H1 (cell line): ENCODE measurements around the gene DOCK1. TPM values are rescaled to one million over a fixed set of nuclear protein-coding genes. Genes with fewer than 3 reads are reported as not detected.

Experiments
- CTCF ChIA-PET: fragments of 300-600 bp; sonication (Branson Sonifier 250); formaldehyde crosslinking; loops from one replicate; lab custom pipeline; 2021; ENCODE audit not compliant: partially characterized antibody; lab: Charles Lee
- POLR2A ChIA-PET: fragments of 300-600 bp; sonication (Branson Sonifier 250); formaldehyde crosslinking; loops from one replicate; lab custom pipeline; 2021; ENCODE audit warnings: inconsistent platforms; ENCODE audit not compliant: partially characterized antibody; lab: Charles Lee
- DNase-seq, 2 experiments: peaks; one replicate each; pipeline versions ENCODE4 v3.0.0 to v3.0.0-alpha.2; 2010 to 2022; ENCODE audit warnings: low spot score in 2 of 2, low read depth in 1 of 2, mixed read lengths in 1 of 2
- FAIRE-seq: peaks from 2 replicates; lab custom pipeline; 2011; peaks lifted over from hg19 to GRCh38; lab: Jason Lieb, UNC
- H2AFZ ChIP-seq: 2 replicates; pipeline ENCODE4 v1.8.1; 2012; ENCODE audit warnings: low read length, inconsistent platforms
- H2AK5ac ChIP-seq: 2 replicates; pipeline ENCODE4 v1.6.1; 2013; ENCODE audit warnings: low read depth, low read length
- H2BK120ac ChIP-seq: replicated peaks from 2 replicates; pipeline ENCODE3; 2013; ENCODE audit warnings: low read depth, low read length, inconsistent platforms
- H2BK12ac ChIP-seq: 2 replicates; pipeline ENCODE4 v1.6.1; 2013; ENCODE audit warnings: low read depth, low read length
- H2BK15ac ChIP-seq: 2 replicates; pipeline ENCODE4 v1.6.1; 2013; ENCODE audit warnings: low read length
- H2BK20ac ChIP-seq: 2 replicates; pipeline ENCODE4 v1.6.1; 2013; ENCODE audit warnings: low read length
- H2BK5ac ChIP-seq: 2 replicates; pipeline ENCODE4 v1.6.1; 2013; ENCODE audit warnings: low read depth, low read length
- H3K14ac ChIP-seq: 2 replicates; pipeline ENCODE4 v1.6.1; 2013; ENCODE audit warnings: inconsistent platforms; ENCODE audit not compliant: insufficient read length
- H3K18ac ChIP-seq: 2 replicates; pipeline ENCODE4 v1.6.1; 2013; ENCODE audit warnings: low read length; ENCODE audit errors: extremely low read depth
- H3K23ac ChIP-seq: 2 replicates; pipeline ENCODE4 v1.6.1; 2013; ENCODE audit warnings: inconsistent platforms; ENCODE audit not compliant: insufficient read length
- H3K23me2 ChIP-seq: 2 replicates; pipeline ENCODE4 v1.6.1; 2013; ENCODE audit warnings: low read depth, low read length
- H3K27ac ChIP-seq: 2 replicates; pipeline ENCODE4 v1.6.1; 2011; ENCODE audit warnings: low read depth, low read length, inconsistent platforms
- H3K27me3 ChIP-seq, 4 experiments: replicated peaks in 1 of 4; 1 replicate in 1 of 4; 2 replicates in 3 of 4; pipeline versions ENCODE4 v1.6.1 to v1.8.1; 2011 to 2013; ENCODE audit warnings: low read length in 3 of 4, mild to moderate bottlenecking in 3 of 4, inconsistent platforms in 2 of 4, mixed read lengths in 2 of 4, moderate library complexity in 1 of 4; ENCODE audit not compliant: control insufficient read depth in 3 of 4, insufficient read depth in 3 of 4; ENCODE audit errors: extremely low read depth in 1 of 4
- H3K36me3 ChIP-seq, 4 experiments: 2 replicates each; pipeline versions ENCODE4 v1.6.1 to v1.8.1; 2011 to 2013; ENCODE audit warnings: mild to moderate bottlenecking in 4 of 4, low read length in 3 of 4, moderate library complexity in 2 of 4, control low read depth in 1 of 4, inconsistent platforms in 1 of 4; ENCODE audit not compliant: insufficient read depth in 4 of 4, control insufficient read depth in 2 of 4
- H3K4ac ChIP-seq: replicated peaks from 2 replicates; pipeline ENCODE3; 2013; ENCODE audit warnings: low read length, low read depth, mixed read lengths, inconsistent platforms; ENCODE audit not compliant: insufficient read length
- H3K4me1 ChIP-seq, 4 experiments: replicated peaks in 1 of 4; 1 replicate in 1 of 4; 2 replicates in 3 of 4; pipeline versions ENCODE4 v1.6.1 to v1.8.1; 2011 to 2013; ENCODE audit warnings: low read length in 3 of 4, inconsistent platforms in 2 of 4, mixed read lengths in 1 of 4; ENCODE audit not compliant: insufficient read depth in 4 of 4, control insufficient read depth in 3 of 4
- H3K4me2 ChIP-seq, 2 experiments: 2 replicates each; pipeline versions ENCODE4 v1.6.1 to v1.8.1; 2011 to 2013; ENCODE audit warnings: low read depth in 2 of 2, low read length in 2 of 2, control low read depth in 1 of 2, inconsistent platforms in 1 of 2, mild to moderate bottlenecking in 1 of 2; ENCODE audit not compliant: insufficient read depth in 1 of 2
- H3K4me3 ChIP-seq, 4 experiments: fragments of 200-600, 300-600 bp in 1 of 4; sonication (generic), shearing (Covaris generic), sonication (Bioruptor Twin) in 1 of 4; 2 replicates each; pipeline versions ENCODE4 v1.5.1 to v1.8.1; 2011 to 2016; ENCODE audit warnings: low read length in 4 of 4, low read depth in 3 of 4, control low read depth in 2 of 4, inconsistent platforms in 2 of 4, mild to moderate bottlenecking in 2 of 4, mixed read lengths in 1 of 4, moderate library complexity in 1 of 4; ENCODE audit not compliant: insufficient read depth in 2 of 4; ENCODE audit errors: extremely low read depth in 1 of 4
- H3K56ac ChIP-seq: replicated peaks from 2 replicates; pipeline ENCODE3; 2013; ENCODE audit warnings: low read depth, mild to moderate bottlenecking, mixed read lengths, low read length, inconsistent platforms; ENCODE audit not compliant: insufficient read length
- H3K79me1 ChIP-seq: 2 replicates; pipeline ENCODE4 v1.6.1; 2013; ENCODE audit warnings: low read depth, low read length, control low read depth
- H3K79me2 ChIP-seq, 2 experiments: 2 replicates each; pipeline versions ENCODE4 v1.6.1 to v1.8.1; 2012 to 2013; ENCODE audit warnings: low read length in 2 of 2, mild to moderate bottlenecking in 2 of 2, inconsistent platforms in 1 of 2; ENCODE audit not compliant: insufficient read depth in 2 of 2, control insufficient read depth in 1 of 2
- H3K9ac ChIP-seq, 4 experiments: replicated peaks in 1 of 4; 1 replicate in 1 of 4; 2 replicates in 3 of 4; pipeline versions ENCODE4 v1.6.1 to v1.8.1; 2011 to 2013; ENCODE audit warnings: low read depth in 3 of 4, low read length in 3 of 4, control low read depth in 2 of 4, mild to moderate bottlenecking in 2 of 4, moderate library complexity in 2 of 4, inconsistent platforms in 1 of 4; ENCODE audit errors: extremely low read depth in 1 of 4
- H3K9me3 ChIP-seq, 2 experiments: 2 replicates each; pipeline versions ENCODE4 v1.6.1 to v1.8.1; 2012 to 2013; ENCODE audit warnings: mild to moderate bottlenecking in 2 of 2, moderate library complexity in 2 of 2, control low read depth in 1 of 2, inconsistent platforms in 1 of 2, low read depth in 1 of 2, low read length in 1 of 2, mixed read lengths in 1 of 2; ENCODE audit not compliant: insufficient read depth in 2 of 2
- H4K20me1 ChIP-seq, 2 experiments: replicated peaks in 1 of 2; 2 replicates each; pipeline versions ENCODE3 to v1.8.1; 2011 to 2013; ENCODE audit warnings: inconsistent platforms in 2 of 2, low read length in 2 of 2, mild to moderate bottlenecking in 1 of 2; ENCODE audit not compliant: insufficient read depth in 2 of 2, control insufficient read depth in 1 of 2
- H4K5ac ChIP-seq: 2 replicates; pipeline ENCODE4 v1.6.1; 2013; ENCODE audit warnings: low read length, low read depth, mixed read lengths, inconsistent platforms; ENCODE audit not compliant: insufficient read length
- H4K8ac ChIP-seq: 2 replicates; pipeline ENCODE4 v1.8.0; 2013; ENCODE audit warnings: mild to moderate bottlenecking, moderate library complexity, low read length, inconsistent platforms; ENCODE audit not compliant: insufficient read depth; ENCODE audit errors: extremely low read depth
- H4K91ac ChIP-seq: replicated peaks from 2 replicates; pipeline ENCODE3; 2013; ENCODE audit warnings: low read length, mixed read lengths, inconsistent platforms; ENCODE audit not compliant: insufficient read length
- BRCA1 ChIP-seq: IDR thresholded peaks from 2 replicates; pipeline ENCODE4 v1.6.1; 2012; ENCODE audit warnings: low read depth, low read length, improper control_type of control experiment
- CTCF ChIP-seq, 3 experiments: IDR thresholded peaks; 1 replicate in 2 of 3; 2 replicates in 1 of 3; pipeline versions ENCODE4 v1.5.1 to v1.6.1; 2011; ENCODE audit warnings: low read length in 3 of 3, mild to moderate bottlenecking in 3 of 3, inconsistent platforms in 2 of 3, low read depth in 1 of 3, moderate library complexity in 1 of 3; ENCODE audit not compliant: insufficient read depth in 1 of 3; ENCODE audit errors: control extremely low read depth in 1 of 3
- HDAC6 ChIP-seq: IDR thresholded peaks from one replicate; pipeline ENCODE4 v1.7.1; 2012; ENCODE audit warnings: low read depth, mild to moderate bottlenecking, inconsistent platforms, low read length, moderate library complexity
- JUN ChIP-seq: IDR thresholded peaks from 2 replicates; pipeline ENCODE4 v1.6.1; 2011; ENCODE audit warnings: low read depth, mild to moderate bottlenecking, improper control_type of control experiment, low read length
- JUND ChIP-seq: IDR thresholded peaks from 2 replicates; pipeline ENCODE4 v1.6.1; 2011; ENCODE audit warnings: mild to moderate bottlenecking, improper control_type of control experiment, low read length
- SAP30 ChIP-seq: fragments of 300-600 bp; sonication (generic); IDR thresholded peaks from 2 replicates; pipeline ENCODE4 v1.7.1; 2012; ENCODE audit warnings: low read length, moderate library complexity, mild to moderate bottlenecking, inconsistent platforms; ENCODE audit not compliant: insufficient read depth, insufficient replicate concordance
- SIN3A ChIP-seq, 2 experiments: IDR thresholded peaks in 1 of 2; conservative IDR thresholded peaks in 1 of 2; 2 replicates each; pipeline ENCODE4 v1.6.1; 2011 to 2012; ENCODE audit warnings: low read length in 2 of 2, improper control_type of control experiment in 1 of 2, low read depth in 1 of 2, mild to moderate bottlenecking in 1 of 2
- SIX5 ChIP-seq: IDR thresholded peaks from 2 replicates; pipeline ENCODE4 v1.6.1; 2011; ENCODE audit warnings: mild to moderate bottlenecking, low read depth, low read length
- SP4 ChIP-seq: IDR thresholded peaks from 2 replicates; pipeline ENCODE4 v1.6.1; 2012; ENCODE audit warnings: low read length, inconsistent platforms
- TBP ChIP-seq: IDR thresholded peaks from 2 replicates; pipeline ENCODE4 v1.6.1; 2011; ENCODE audit warnings: low read depth, low read length, improper control_type of control experiment
- WGBS, 2 experiments: shearing (Covaris generic) in 1 of 2; methylation state at CpG; one replicate each; pipeline versions ENCODE4 v1.1.6 to v1.1.7; 2013 to 2015; ENCODE audit warnings: low lambda C conversion rate in 2 of 2, mixed read lengths in 2 of 2, inconsistent platforms in 1 of 2, low coverage in 1 of 2, missing lambda C conversion rate in 1 of 2; ENCODE audit not compliant: insufficient replicate concordance in 2 of 2, insufficient coverage in 1 of 2, insufficient read length in 1 of 2; ENCODE audit errors: extremely low coverage in 1 of 2, missing lambda C conversion rate in 1 of 2; 5-methylcytosine and 5-hydroxymethylcytosine counted together
- polyA plus RNA-seq, 7 experiments: library from polyadenylated mRNA; depleted of rRNA in 3 of 7; stranded (reverse) in 5 of 7; unstranded in 2 of 7; fragments of >200 nt in 5 of 7; fragments of 200-250 nt in 2 of 7; gene quantifications; 1 replicate in 5 of 7; 2 replicates in 1 of 7; 4 replicates in 1 of 7; pipeline versions ENCODE4 v1.2.1 to v1.2.3, GENCODE V29; 2011 to 2013; ENCODE audit warnings: missing spikeins in 2 of 7, mixed read lengths in 2 of 7
- total RNA-seq: library from RNA; stranded (reverse); fragmentation: NEBNext Ultra II Directional; extraction: Animal tissue kit (Norgen Biotek cat#: 25700); gene quantifications from 2 replicates; pipeline ENCODE4 v1.2.1, GENCODE V29; 2021

The DOCK1 gene
- total and polyA plus RNA-seq, 2 of the 8 experiments (the other 6 are each of a cell fraction or from before 2014, with no cell fraction given), result 11.6 to 53.0 TPM

- H3K14ac ChIP-seq, result no peak overlapping the region
- CTCF ChIA-PET, result interaction anchor here (2.2 kb wide), 1 partner anchor 19 kb away, joined by 4 read pairs; no protein-coding TSS in a partner anchor
- DNase-seq, result no peak
- TF ChIP-seq BRCA1 (no peak), SP4 (no peak), HDAC6 (no peak), SIX5 (no peak), TBP (no peak), CTCF (IDR thresholded peaks at IDR 0.05; ENCODE audit: control extremely low read depth in 1 of 3, insufficient read depth in 1 of 3, low read depth in 1 of 3, low read length in 3 of 3) (no peak), SAP30 (no peak), SIN3A (conservative IDR thresholded peaks at IDR 0.05 in 1 of 2, IDR thresholded peaks at IDR 0.05 in 1 of 2; ENCODE audit: low read depth in 1 of 2, low read length in 2 of 2) (no peak), JUND (no peak), JUN (no peak)
Observed at GRCh38 chr10:126895214-126895781, 9.9 kb upstream of the DOCK1 start.

More at GRCh38 chr10:126895214-126895781, 9.9 kb upstream of the DOCK1 start:
- no peak overlapping the region for H2BK20ac ChIP-seq
- H4K91ac ChIP-seq, result no peak overlapping the region
- no peaks in the 10 kb centered on the region; the same call in 1 of the 2 replicates for H3K79me1 ChIP-seq
- H3K4me2 ChIP-seq, result no peak overlapping the region
- no peak for FAIRE-seq
- H4K20me1 ChIP-seq, result peaks cover 0 to 4% of the 10 kb centered on the region in 2 experiments
- POLR2A ChIA-PET, result interaction anchor here (0.6 to 1.6 kb wide), 3 partner anchors 10 to 968 kb away, joined by 3 read pairs; partner anchors contain the start of gene DOCK1
- H3K9ac ChIP-seq, result no peak overlapping the region
- peaks cover 6% of the 10 kb centered on the region; the same call in 1 of the 2 replicates for H3K23me2 ChIP-seq
- H3K23ac ChIP-seq, result no peak overlapping the region
- H2BK12ac ChIP-seq, result peak overlapping the region; percentile 27; the same call in 1 of the 2 replicates
- no peak overlapping the region for H3K56ac ChIP-seq
- H2AK5ac ChIP-seq, result no peak overlapping the region
- no peak overlapping the region for H3K4ac ChIP-seq
- no peak overlapping the region for H3K18ac ChIP-seq
- H2BK15ac ChIP-seq, result no peak overlapping the region
- no peak overlapping the region for H3K4me3 ChIP-seq
- WGBS, 2 experiments, result 93% methylated on average over 9 of the region's 9 CpGs; no CpG with 5 or more reads in 1 of the 2 experiments
- no peak overlapping the region for H3K27ac ChIP-seq
- H3K27me3 ChIP-seq, result no peaks in the 10 kb centered on the region; a peak in 1 of 7 replicates
- H2BK120ac ChIP-seq, result no peak overlapping the region
- H4K8ac ChIP-seq, result 0 out of 2 replicates have a peak overlapping the region, but pooled peaks have one; percentile 36
- no peak overlapping the region for H2AFZ ChIP-seq
- peaks cover 17 to 26% of the 10 kb centered on the region in 2 experiments; a peak in 3 of 4 replicates for H3K9me3 ChIP-seq
- H3K36me3 ChIP-seq, result peaks cover 0 to 10% (median 4%) of the 10 kb centered on the region in 4 experiments; a peak in 4 of 8 replicates
- no peaks in the 10 kb centered on the region; a peak in 1 of 7 replicates for H3K4me1 ChIP-seq
- no peak overlapping the region for H4K5ac ChIP-seq
- no peaks in the 10 kb centered on the region for H3K79me2 ChIP-seq
- H2BK5ac ChIP-seq, result no peak overlapping the region
